K562 (cell line): Measurements from ENCODE around the gene LSS. TPM values are rescaled to one million over a fixed set of nuclear protein-coding genes. Genes with fewer than 3 reads are reported as not detected.

ENCODE experiments used
- ATF1 ChIP-seq, 2 experiments: fragments of 450-650 bp in 1 of 2; IDR thresholded peaks; 2 replicates each; pipeline ENCODE4 v1.6.1; 2016; ENCODE audit warnings: missing compliant biosample characterization in 1 of 2, missing genetic modification characterization in 1 of 2
- ATF7 ChIP-seq: fragments of 450-650 bp; IDR thresholded peaks from 2 replicates; pipeline ENCODE4 v1.7.1; 2014; ENCODE audit warnings: mild to moderate bottlenecking, moderate library complexity
- CBX3 ChIP-seq, 2 experiments: IDR thresholded peaks; 1 replicate in 1 of 2; 2 replicates in 1 of 2; pipeline ENCODE4 v1.6.1; 2012; ENCODE audit warnings: inconsistent platforms in 2 of 2, low read length in 2 of 2, borderline replicate concordance in 1 of 2, control low read depth in 1 of 2
- CHD2 ChIP-seq: IDR thresholded peaks from 2 replicates; pipeline ENCODE4 v1.6.1; 2011; ENCODE audit warnings: low read depth, low read length
- DMBX1 ChIP-seq: fragments of 250-450 bp; sonication (Bioruptor Pico); IDR thresholded peaks from 2 replicates; pipeline ENCODE4 v1.8.0; 2022; ENCODE audit warnings: inconsistent platforms, mild to moderate bottlenecking, moderate library complexity, borderline replicate concordance
- ELF1 ChIP-seq: fragments of 200-800 bp; sonication (Bioruptor generic); IDR thresholded peaks from 2 replicates; pipeline ENCODE4 v1.6.1; 2016; ENCODE audit warnings: missing genetic modification characterization, missing compliant biosample characterization
- FOSL1 ChIP-seq: fragments of 200-800 bp; sonication (Bioruptor generic); conservative IDR thresholded peaks from 2 replicates; pipeline ENCODE4 v1.6.1; 2016; ENCODE audit warnings: missing genetic modification characterization, missing compliant biosample characterization
- HIVEP1 ChIP-seq: fragments of 250-450 bp; sonication (Bioruptor Pico); IDR thresholded peaks from 2 replicates; pipeline ENCODE4 v1.4.0; 2020; ENCODE audit warnings: mild to moderate bottlenecking
- L3MBTL2 ChIP-seq: fragments of 450-650 bp; IDR thresholded peaks from 2 replicates; pipeline ENCODE4 v1.6.1; 2016; ENCODE audit warnings: mild to moderate bottlenecking, moderate library complexity
- MAFK ChIP-seq: IDR thresholded peaks from 2 replicates; pipeline ENCODE4 v1.6.1; 2011; ENCODE audit warnings: low read length, improper control_type of control experiment
- MCM3 ChIP-seq: fragments of 450-650 bp; IDR thresholded peaks from 2 replicates; pipeline ENCODE4 v1.6.1; 2016
- MXI1 ChIP-seq: IDR thresholded peaks from 2 replicates; pipeline ENCODE4 v1.6.1; 2011; ENCODE audit warnings: low read depth, mild to moderate bottlenecking, improper control_type of control experiment, low read length
- NFIC ChIP-seq: fragments of 450-650 bp; IDR thresholded peaks from 2 replicates; pipeline ENCODE4 v1.6.1; 2017; ENCODE audit warnings: mild to moderate bottlenecking, inconsistent platforms
- NONO ChIP-seq, 2 experiments: fragments of 200-400 bp in 1 of 2; fragments of 450-650 bp in 1 of 2; formaldehyde crosslinking in 1 of 2; IDR thresholded peaks; 2 replicates each; pipeline ENCODE4 v1.6.1; 2017; ENCODE audit warnings: low read depth in 2 of 2, mild to moderate bottlenecking in 2 of 2, moderate library complexity in 2 of 2, low read length in 1 of 2
- PHF20 ChIP-seq: fragments of 450-650 bp; IDR thresholded peaks from 2 replicates; pipeline ENCODE4 v1.6.1; 2018; ENCODE audit not compliant: partially characterized antibody
- POLR3A ChIP-seq: IDR thresholded peaks from 2 replicates; pipeline ENCODE4 v1.6.1; 2011; ENCODE audit warnings: borderline replicate concordance, mild to moderate bottlenecking, moderate library complexity; ENCODE audit not compliant: insufficient read length, insufficient read depth; ENCODE audit errors: extremely low read depth
- SMARCE1 ChIP-seq: fragments of 450-650 bp; IDR thresholded peaks from 2 replicates; pipeline ENCODE4 v1.7.1; 2016; ENCODE audit warnings: mild to moderate bottlenecking
- ZFP30 ChIP-seq: fragments of 250-450 bp; sonication (Bioruptor Pico); IDR thresholded peaks from 2 replicates; pipeline ENCODE4 v1.8.0; 2022; ENCODE audit warnings: moderate library complexity, mild to moderate bottlenecking, inconsistent platforms, borderline replicate concordance
- ZNF232 ChIP-seq: sonication (generic); formaldehyde crosslinking; IDR thresholded peaks from 2 replicates; pipeline ENCODE4 v1.8.0; 2022; ENCODE audit warnings: mild to moderate bottlenecking, missing genetic modification reagents
- ZNF316 ChIP-seq: fragments of 450-650 bp; IDR thresholded peaks from 2 replicates; pipeline ENCODE4 v1.6.1; 2016
- polyA plus RNA-seq, 8 experiments: library from polyadenylated mRNA; depleted of rRNA in 4 of 8; stranded (reverse) in 5 of 8; unstranded in 3 of 8; fragments of >200 nt; fragmentation: Nextera tagmentation in 2 of 8; fragmentation: Illumina TruSeq in 1 of 8; extraction: Ambion mirVana in 2 of 8; extraction: Trizol in 1 of 8; gene quantifications; 2 replicates each; pipeline versions ENCODE4 v1.2.1 to v1.2.3, GENCODE V29; 2011 to 2014; ENCODE audit warnings: inconsistent platforms in 1 of 8, missing spikeins in 1 of 8
- total RNA-seq, 7 experiments: library from RNA; depleted of rRNA in 6 of 7; stranded (reverse); fragments of >200 nt in 6 of 7; fragmentation: Illumina TruSeq in 2 of 7; extraction: Trizol in 2 of 7; gene quantifications; 2 replicates each; pipeline versions ENCODE4 v1.2.1 to v1.2.3, GENCODE V29; 2011 to 2021; ENCODE audit warnings: low replicate concordance in 1 of 7
- TF ChIP-seq, protein P1 (sequence below): fragments of 450-650 bp; IDR thresholded peaks from 2 replicates; pipeline ENCODE4 v1.7.0; 2016; ENCODE audit warnings: borderline replicate concordance
- TF ChIP-seq, protein P2 (sequence below), 2 experiments: fragments of 250-450 bp in 1 of 2; fragments of 450-650 bp in 1 of 2; sonication (Bioruptor Pico) in 1 of 2; IDR thresholded peaks; 2 replicates each; pipeline versions ENCODE4 v1.6.1 to v1.8.0; 2016 to 2021; ENCODE audit warnings: mild to moderate bottlenecking in 2 of 2, moderate library complexity in 2 of 2, missing compliant biosample characterization in 1 of 2, missing genetic modification characterization in 1 of 2
- TF ChIP-seq, protein P3 (sequence below): fragments of 250-450 bp; sonication (Bioruptor Pico); IDR thresholded peaks from 2 replicates; pipeline ENCODE4 v1.5.0; 2021
- TF ChIP-seq, protein P4 (sequence below), 2 experiments: fragments of 450-650 bp; conservative IDR thresholded peaks; 2 replicates each; pipeline ENCODE4 v1.6.1; 2017; ENCODE audit warnings: mild to moderate bottlenecking in 2 of 2, moderate library complexity in 2 of 2

The LSS gene
- total and polyA plus RNA-seq, 9 of the 15 experiments (the other 6 are each of a cell fraction or from before 2014, with no cell fraction given) = 2.2 to 89.5 (median 37.4) TPM

DNA sequence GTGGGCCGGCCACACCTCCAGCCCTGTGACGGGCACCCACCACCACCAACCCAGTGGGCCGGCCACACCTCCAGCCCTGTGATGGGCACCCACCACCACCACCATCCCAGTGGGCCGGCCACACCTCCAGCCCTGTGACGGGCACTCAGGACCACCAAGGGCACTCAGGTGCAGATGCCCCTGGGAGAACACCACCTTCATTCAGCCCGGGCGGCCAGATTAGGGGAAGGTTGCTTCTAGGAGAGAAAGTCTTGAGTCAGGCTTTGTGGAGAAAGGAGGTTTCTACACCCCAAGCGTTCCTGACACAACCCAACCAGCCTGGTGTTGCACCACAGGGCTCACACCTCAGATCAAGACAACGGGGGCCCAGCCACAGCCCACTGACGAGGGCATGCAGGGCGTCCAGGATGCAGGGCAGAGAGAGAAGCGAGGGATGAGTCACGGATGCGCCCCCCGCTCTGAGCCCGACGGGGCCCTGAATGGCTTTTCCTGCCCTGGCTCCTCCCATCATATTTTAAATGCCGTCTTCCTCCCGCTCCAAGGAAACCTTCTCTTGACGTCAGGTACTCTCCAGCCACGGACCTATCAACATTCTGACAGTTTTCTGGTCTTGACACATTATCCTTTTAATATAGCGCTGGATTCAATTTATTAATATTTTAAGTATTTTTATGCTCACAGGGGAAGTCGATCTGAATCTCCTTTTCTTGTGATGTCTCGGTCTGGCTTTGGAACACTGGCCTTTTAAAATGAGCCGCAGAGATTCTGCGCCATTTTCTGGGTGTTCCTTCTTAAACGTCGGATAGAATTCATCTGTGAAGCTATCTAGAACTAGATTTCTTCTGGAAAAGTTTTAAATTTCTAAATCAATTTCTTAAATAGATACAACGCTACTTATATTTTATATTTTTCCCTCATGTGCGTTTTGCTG lies 43.7 kb downstream of the LSS start (continued):
- no peak for TF ChIP-seq CBX3 (IDR thresholded peaks at IDR 0.05; ENCODE audit: borderline replicate concordance in 1 of 2, low read length in 2 of 2)
- no peak for TF ChIP-seq NONO (IDR thresholded peaks at IDR 0.05; ENCODE audit: low read depth in 2 of 2, low read length in 1 of 2)
- no peak for TF ChIP-seq MXI1
- TF ChIP-seq, protein P1, sequence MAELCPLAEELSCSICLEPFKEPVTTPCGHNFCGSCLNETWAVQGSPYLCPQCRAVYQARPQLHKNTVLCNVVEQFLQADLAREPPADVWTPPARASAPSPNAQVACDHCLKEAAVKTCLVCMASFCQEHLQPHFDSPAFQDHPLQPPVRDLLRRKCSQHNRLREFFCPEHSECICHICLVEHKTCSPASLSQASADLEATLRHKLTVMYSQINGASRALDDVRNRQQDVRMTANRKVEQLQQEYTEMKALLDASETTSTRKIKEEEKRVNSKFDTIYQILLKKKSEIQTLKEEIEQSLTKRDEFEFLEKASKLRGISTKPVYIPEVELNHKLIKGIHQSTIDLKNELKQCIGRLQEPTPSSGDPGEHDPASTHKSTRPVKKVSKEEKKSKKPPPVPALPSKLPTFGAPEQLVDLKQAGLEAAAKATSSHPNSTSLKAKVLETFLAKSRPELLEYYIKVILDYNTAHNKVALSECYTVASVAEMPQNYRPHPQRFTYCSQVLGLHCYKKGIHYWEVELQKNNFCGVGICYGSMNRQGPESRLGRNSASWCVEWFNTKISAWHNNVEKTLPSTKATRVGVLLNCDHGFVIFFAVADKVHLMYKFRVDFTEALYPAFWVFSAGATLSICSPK = no peak
- peak; percentile 62; the same call in 1 of the 2 replicates for TF ChIP-seq SMARCE1
- TF ChIP-seq ZFP30 (CRISPR knock-in tag) = no peak
- TF ChIP-seq POLR3A = no peak
- peak; percentile 72 for TF ChIP-seq ATF7
- TF ChIP-seq MCM3 = no peak
- no peak for TF ChIP-seq DMBX1 (CRISPR knock-in tag)
- TF ChIP-seq ATF1 (CRISPR knock-in tag; IDR thresholded peaks at IDR 0.05) = no peak
- peak; percentile 81 for TF ChIP-seq ATF1 (tag; IDR thresholded peaks at IDR 0.05)
- no peak for TF ChIP-seq PHF20
- TF ChIP-seq, protein P2, sequence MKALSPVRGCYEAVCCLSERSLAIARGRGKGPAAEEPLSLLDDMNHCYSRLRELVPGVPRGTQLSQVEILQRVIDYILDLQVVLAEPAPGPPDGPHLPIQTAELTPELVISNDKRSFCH (CRISPR knock-in tag; IDR thresholded peaks at IDR 0.05) = no peak
- TF ChIP-seq, protein P2 (tag; IDR thresholded peaks at IDR 0.05) = peak; percentile 50; the same call in 1 of the 2 replicates
- no peak for TF ChIP-seq NFIC
- peak; percentile 53; the same call in 1 of the 2 replicates for TF ChIP-seq FOSL1 (tag)
- TF ChIP-seq, protein P3, sequence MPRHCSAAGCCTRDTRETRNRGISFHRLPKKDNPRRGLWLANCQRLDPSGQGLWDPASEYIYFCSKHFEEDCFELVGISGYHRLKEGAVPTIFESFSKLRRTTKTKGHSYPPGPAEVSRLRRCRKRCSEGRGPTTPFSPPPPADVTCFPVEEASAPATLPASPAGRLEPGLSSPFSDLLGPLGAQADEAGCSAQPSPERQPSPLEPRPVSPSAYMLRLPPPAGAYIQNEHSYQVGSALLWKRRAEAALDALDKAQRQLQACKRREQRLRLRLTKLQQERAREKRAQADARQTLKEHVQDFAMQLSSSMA = no peak
- TF ChIP-seq HIVEP1 (CRISPR knock-in tag) = no peak
- TF ChIP-seq ZNF232 (CRISPR knock-in tag) = 0 out of 2 replicates have a peak, but pooled peaks have one; percentile 40
- no peak for TF ChIP-seq ZNF316
- TF ChIP-seq MAFK = no peak; the same call in 1 of the 2 replicates
- no peak for TF ChIP-seq ELF1 (tag)
- TF ChIP-seq, protein P4, sequence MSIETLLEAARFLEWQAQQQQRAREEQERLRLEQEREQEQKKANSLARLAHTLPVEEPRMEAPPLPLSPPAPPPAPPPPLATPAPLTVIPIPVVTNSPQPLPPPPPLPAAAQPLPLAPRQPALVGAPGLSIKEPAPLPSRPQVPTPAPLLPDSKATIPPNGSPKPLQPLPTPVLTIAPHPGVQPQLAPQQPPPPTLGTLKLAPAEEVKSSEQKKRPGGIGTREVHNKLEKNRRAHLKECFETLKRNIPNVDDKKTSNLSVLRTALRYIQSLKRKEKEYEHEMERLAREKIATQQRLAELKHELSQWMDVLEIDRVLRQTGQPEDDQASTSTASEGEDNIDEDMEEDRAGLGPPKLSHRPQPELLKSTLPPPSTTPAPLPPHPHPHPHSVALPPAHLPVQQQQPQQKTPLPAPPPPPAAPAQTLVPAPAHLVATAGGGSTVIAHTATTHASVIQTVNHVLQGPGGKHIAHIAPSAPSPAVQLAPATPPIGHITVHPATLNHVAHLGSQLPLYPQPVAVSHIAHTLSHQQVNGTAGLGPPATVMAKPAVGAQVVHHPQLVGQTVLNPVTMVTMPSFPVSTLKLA (conservative IDR thresholded peaks at IDR 0.05) = peak in 1 of 2 experiments; percentile 30; a peak in 3 of 4 replicates
- peak; percentile 89 for TF ChIP-seq CHD2
- peak; percentile 32; the same call in 1 of the 2 replicates for TF ChIP-seq L3MBTL2
